ENCODE results near the gene TIAM2.

TIAM2 gene

DNA sequence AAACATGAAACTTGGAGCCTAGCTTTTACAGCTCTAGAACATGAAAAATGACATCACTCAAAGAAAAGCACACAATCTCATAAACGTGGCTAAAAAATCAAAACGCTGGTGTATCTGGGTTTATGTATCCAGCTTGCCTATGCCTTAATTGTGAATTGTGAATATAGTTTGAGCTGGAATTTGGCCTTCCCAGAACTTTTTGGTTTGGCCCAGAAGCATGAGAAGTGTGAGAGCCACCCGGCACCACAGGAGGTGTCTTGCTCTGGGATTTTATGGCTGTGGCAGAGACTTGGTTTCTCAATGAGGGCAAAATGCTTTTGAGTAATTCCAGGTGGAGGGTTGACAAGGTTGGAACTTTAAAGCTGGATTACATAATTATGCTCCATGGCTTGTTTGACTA lies 69.2 kb downstream of the TIAM2 start:
- H3K27me3 ChIP-seq (ENCODE audit: insufficient read depth, poor library complexity, severe bottlenecking), result no peaks in the 10 kb centered on the region
- no peaks in the 10 kb centered on the region for H3K9me3 ChIP-seq (ENCODE audit: severe bottlenecking)
- no peak overlapping the region for H3K27ac ChIP-seq (ENCODE audit: poor library complexity, severe bottlenecking)
- ATAC-seq (ENCODE audit: low read depth) (no peak), DNase-seq (ENCODE audit: low spot score) (no peak)
- H3K4me1 ChIP-seq (ENCODE audit: insufficient read depth, poor library complexity, severe bottlenecking), result peaks cover 2% of the 10 kb centered on the region
- H3K36me3 ChIP-seq (ENCODE audit: low read depth), result no peaks in the 10 kb centered on the region
- TF ChIP-seq, protein P1, sequence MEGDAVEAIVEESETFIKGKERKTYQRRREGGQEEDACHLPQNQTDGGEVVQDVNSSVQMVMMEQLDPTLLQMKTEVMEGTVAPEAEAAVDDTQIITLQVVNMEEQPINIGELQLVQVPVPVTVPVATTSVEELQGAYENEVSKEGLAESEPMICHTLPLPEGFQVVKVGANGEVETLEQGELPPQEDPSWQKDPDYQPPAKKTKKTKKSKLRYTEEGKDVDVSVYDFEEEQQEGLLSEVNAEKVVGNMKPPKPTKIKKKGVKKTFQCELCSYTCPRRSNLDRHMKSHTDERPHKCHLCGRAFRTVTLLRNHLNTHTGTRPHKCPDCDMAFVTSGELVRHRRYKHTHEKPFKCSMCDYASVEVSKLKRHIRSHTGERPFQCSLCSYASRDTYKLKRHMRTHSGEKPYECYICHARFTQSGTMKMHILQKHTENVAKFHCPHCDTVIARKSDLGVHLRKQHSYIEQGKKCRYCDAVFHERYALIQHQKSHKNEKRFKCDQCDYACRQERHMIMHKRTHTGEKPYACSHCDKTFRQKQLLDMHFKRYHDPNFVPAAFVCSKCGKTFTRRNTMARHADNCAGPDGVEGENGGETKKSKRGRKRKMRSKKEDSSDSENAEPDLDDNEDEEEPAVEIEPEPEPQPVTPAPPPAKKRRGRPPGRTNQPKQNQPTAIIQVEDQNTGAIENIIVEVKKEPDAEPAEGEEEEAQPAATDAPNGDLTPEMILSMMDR (IDR thresholded peaks at IDR 0.05; ENCODE audit: poor library complexity, severe bottlenecking), result no peak
- H3K4me3 ChIP-seq (ENCODE audit: severe bottlenecking), result no peak overlapping the region

DNA sequence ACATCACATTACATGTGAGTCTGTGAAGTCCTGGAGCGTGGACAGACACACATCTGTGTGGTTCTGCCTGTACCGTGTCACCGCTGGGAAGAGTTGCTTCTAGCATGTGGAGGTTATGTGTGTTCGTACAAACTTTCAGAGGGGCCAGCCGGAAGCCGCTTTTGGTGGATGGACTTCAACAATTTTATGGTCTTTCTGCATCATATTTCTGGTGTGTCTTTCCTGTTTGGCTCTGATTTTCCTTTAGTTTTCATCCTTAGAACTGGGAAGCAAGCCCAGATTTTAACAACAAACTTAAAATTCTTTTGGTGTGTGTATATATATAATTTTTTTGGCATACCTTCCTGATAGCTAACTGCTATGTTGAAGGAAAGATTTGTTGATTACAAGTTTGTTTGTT lies 71.2 kb downstream of the TIAM2 start:
- Histone ChIP-seq H3K9me3 (ENCODE audit: severe bottlenecking) (no peaks in the 10 kb centered on the region), H3K4me1 (ENCODE audit: insufficient read depth, poor library complexity, severe bottlenecking) (peaks cover 2% of the 10 kb centered on the region), H3K27me3 (ENCODE audit: insufficient read depth, poor library complexity, severe bottlenecking) (no peaks in the 10 kb centered on the region), H3K36me3 (ENCODE audit: low read depth) (no peaks in the 10 kb centered on the region), H3K4me3 (ENCODE audit: severe bottlenecking) (no peak overlapping the region), H3K27ac (ENCODE audit: poor library complexity, severe bottlenecking) (no peak overlapping the region)
- TF ChIP-seq, protein P1 (IDR thresholded peaks at IDR 0.05; ENCODE audit: poor library complexity, severe bottlenecking), result no peak
- ATAC-seq (ENCODE audit: low read depth), result no peak
- DNase-seq (ENCODE audit: low spot score), result no peak

DNA sequence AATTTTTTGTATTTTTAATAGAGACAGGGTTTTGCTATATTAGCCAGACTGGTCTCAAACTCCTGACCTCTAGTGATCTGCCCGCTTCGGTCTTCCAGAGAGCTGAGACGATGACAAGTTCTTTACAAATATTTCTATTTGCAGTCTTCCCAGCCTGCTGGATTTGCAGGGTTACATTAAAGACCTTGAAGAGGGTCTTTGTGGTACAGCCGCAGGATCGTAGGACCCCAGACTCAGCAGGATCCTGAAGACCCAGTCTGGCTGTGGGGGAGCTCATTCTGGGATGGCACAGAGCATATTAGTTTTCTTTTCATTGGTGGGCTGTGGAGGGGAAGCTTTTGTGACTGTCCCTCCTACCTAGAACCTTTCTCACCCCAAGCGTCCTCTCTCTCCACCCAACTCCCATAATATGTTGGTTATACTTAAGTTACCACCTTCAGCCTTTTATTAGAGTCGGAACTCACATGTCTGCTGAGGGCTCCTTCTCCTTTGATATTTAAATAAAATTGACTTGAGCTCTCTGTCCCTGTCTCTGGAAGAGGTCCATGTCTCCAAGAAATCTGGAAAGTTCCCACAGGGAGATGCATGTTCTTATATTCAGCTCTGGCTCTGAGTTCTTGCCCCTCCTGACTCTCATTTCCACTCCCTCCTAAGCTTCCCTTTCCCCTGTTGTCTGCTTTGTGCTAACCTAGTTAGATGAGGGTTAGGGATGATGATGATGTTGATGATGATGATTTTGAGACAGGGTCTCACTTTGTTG lies 72.0 kb downstream of the TIAM2 start:
- Histone ChIP-seq H3K4me1 (ENCODE audit: insufficient read depth, poor library complexity, severe bottlenecking) (peaks cover 2% of the 10 kb centered on the region), H3K36me3 (ENCODE audit: low read depth) (no peaks in the 10 kb centered on the region), H3K4me3 (ENCODE audit: severe bottlenecking) (no peak overlapping the region), H3K27ac (ENCODE audit: poor library complexity, severe bottlenecking) (no peak overlapping the region), H3K27me3 (ENCODE audit: insufficient read depth, poor library complexity, severe bottlenecking) (no peaks in the 10 kb centered on the region), H3K9me3 (ENCODE audit: severe bottlenecking) (no peaks in the 10 kb centered on the region)
- TF ChIP-seq, protein P1 (IDR thresholded peaks at IDR 0.05; ENCODE audit: poor library complexity, severe bottlenecking), result no peak
- DNase-seq (ENCODE audit: low spot score) (no peak), ATAC-seq (ENCODE audit: low read depth) (no peak)

DNA sequence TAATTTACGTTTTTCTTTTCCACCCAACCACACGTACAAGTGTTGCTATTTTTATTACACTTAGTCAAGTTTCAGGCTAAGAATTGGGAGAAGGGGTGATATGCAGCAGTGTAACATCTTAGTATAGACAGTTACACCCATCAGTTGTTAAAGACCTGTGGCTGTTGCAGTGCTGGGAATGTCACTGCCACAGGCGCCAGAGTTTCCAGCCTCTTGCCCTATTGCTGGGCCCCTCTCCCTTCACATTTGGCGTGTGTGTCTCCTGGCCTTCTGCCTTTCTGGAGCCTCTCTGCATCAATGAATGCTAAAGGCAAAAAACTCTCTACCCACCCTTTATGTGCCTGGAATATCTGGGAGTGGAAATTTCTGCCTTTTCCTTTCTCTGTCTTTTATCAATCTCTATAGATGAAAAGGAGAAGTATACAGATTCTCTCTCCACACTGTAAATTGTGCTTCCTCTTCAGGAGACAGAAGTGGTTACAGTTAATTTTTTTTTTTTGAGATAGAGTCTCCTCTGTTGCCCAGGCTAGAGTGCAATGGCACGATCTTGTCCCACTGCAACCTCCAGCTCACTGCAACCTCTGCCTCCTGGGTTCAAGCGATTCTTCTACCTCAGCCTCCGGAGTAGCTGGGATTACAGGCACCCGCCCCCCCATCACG lies 73.0 kb downstream of the TIAM2 start:
- DNase-seq (ENCODE audit: low spot score) (no peak), ATAC-seq (ENCODE audit: low read depth) (no peak)
- Histone ChIP-seq H3K4me3 (ENCODE audit: severe bottlenecking) (no peak overlapping the region), H3K27ac (ENCODE audit: poor library complexity, severe bottlenecking) (no peak overlapping the region), H3K27me3 (ENCODE audit: insufficient read depth, poor library complexity, severe bottlenecking) (no peaks in the 10 kb centered on the region), H3K4me1 (ENCODE audit: insufficient read depth, poor library complexity, severe bottlenecking) (peaks cover 2% of the 10 kb centered on the region), H3K36me3 (ENCODE audit: low read depth) (no peaks in the 10 kb centered on the region), H3K9me3 (ENCODE audit: severe bottlenecking) (no peaks in the 10 kb centered on the region)
- TF ChIP-seq, protein P1 (IDR thresholded peaks at IDR 0.05; ENCODE audit: poor library complexity, severe bottlenecking), result no peak

DNA sequence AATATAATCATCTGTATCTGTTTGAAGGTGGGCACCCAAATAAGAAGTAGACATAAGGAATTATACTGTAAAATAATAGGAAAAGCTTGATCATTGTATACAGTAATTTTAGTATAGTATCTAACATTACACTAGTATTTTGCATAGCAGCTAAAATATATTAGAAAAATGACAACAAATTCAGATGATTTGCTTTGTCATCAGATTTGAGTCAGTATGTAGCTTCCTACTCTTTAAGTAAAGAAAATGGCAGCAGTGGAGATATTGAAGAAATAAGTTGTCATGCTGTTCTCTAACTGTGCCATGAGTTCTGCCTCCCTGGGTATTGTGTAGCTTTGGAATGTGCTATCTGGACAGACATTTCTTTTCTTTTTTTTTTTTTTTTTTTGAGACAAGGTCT lies 74.4 kb downstream of the TIAM2 start:
- ATAC-seq (ENCODE audit: low read depth) (no peak), DNase-seq (ENCODE audit: low spot score) (no peak)
- H3K4me3 ChIP-seq (ENCODE audit: severe bottlenecking), result no peak overlapping the region
- H3K4me1 ChIP-seq (ENCODE audit: insufficient read depth, poor library complexity, severe bottlenecking), result no peaks in the 10 kb centered on the region
- H3K27me3 ChIP-seq (ENCODE audit: insufficient read depth, poor library complexity, severe bottlenecking), result no peaks in the 10 kb centered on the region
- no peaks in the 10 kb centered on the region for H3K36me3 ChIP-seq (ENCODE audit: low read depth)
- no peak overlapping the region for H3K27ac ChIP-seq (ENCODE audit: poor library complexity, severe bottlenecking)
- TF ChIP-seq, protein P1 (IDR thresholded peaks at IDR 0.05; ENCODE audit: poor library complexity, severe bottlenecking), result no peak
- H3K9me3 ChIP-seq (ENCODE audit: severe bottlenecking), result no peaks in the 10 kb centered on the region
